Tibial nerve (tissue), 4 donors: Measurements from ENCODE around the gene FEM1B. TPM values are rescaled to one million over a fixed set of nuclear protein-coding genes. Genes with fewer than 3 reads are reported as not detected.

Experiments
- DNase-seq, 2 donors: peaks; one replicate each; pipeline ENCODE4 v3.0.0-alpha.2; 2019; ENCODE audit warnings: low spot score in 2 of 2
- H3K27ac ChIP-seq, 4 donors: fragments of 200-600 bp; sonication (generic) in 3 of 4; one replicate each; pipeline ENCODE4 v1.5.1; 2017 to 2019; ENCODE audit warnings: mild to moderate bottlenecking in 1 of 4
- H3K27me3 ChIP-seq, 2 donors: fragments of 200-600 bp; sonication (generic) in 1 of 2; one replicate each; pipeline versions ENCODE4 v1.5.1 to v1.6.0; 2017 to 2019
- H3K36me3 ChIP-seq, 3 donors: fragments of 200-600 bp; sonication (generic); one replicate each; pipeline ENCODE4 v1.5.1; 2018 to 2019
- H3K4me1 ChIP-seq, 4 donors: fragments of 200-600 bp; sonication (generic) in 3 of 4; one replicate each; pipeline ENCODE4 v1.5.1; 2017 to 2019
- H3K4me3 ChIP-seq, 4 donors: fragments of 200-600 bp; sonication (generic) in 3 of 4; one replicate each; pipeline ENCODE4 v1.5.1; 2017 to 2019; ENCODE audit warnings: mild to moderate bottlenecking in 1 of 4, moderate library complexity in 1 of 4
- H3K9me3 ChIP-seq, 4 donors: fragments of 200-600 bp; sonication (generic) in 3 of 4; one replicate each; pipeline ENCODE4 v1.5.1; 2017 to 2019
- EP300 ChIP-seq, 2 donors: sonication (generic); formaldehyde crosslinking; IDR thresholded peaks; one replicate each; pipeline ENCODE4 v1.6.1; 2017; ENCODE audit warnings: antibody characterized with exemption in 2 of 2, mild to moderate bottlenecking in 1 of 2
- POLR2A ChIP-seq, 2 donors: fragments of 450-650 bp; IDR thresholded peaks; one replicate each; pipeline ENCODE4 v1.6.1; 2017; ENCODE audit warnings: antibody characterized with exemption in 2 of 2, mild to moderate bottlenecking in 2 of 2, moderate library complexity in 2 of 2
- WGBS, 2 donors: methylation state at CpG; one replicate each; pipeline ENCODE4 v1.1.5; 2018; 5-methylcytosine and 5-hydroxymethylcytosine counted together
- total RNA-seq, 4 donors: library from RNA; depleted of rRNA; stranded (reverse); fragments of >200 nt; gene quantifications; one replicate each; pipeline ENCODE4 v1.1.0, GENCODE V29; 2016
- TF ChIP-seq, protein P1 (sequence below), 5 experiments: fragments of 200-600 bp in 3 of 5; fragments of 450-650 bp in 2 of 5; sonication (generic) in 3 of 5; IDR thresholded peaks; one replicate each; pipeline ENCODE4 v1.5.1; 2016 to 2019; ENCODE audit warnings: antibody characterized with exemption in 5 of 5, mild to moderate bottlenecking in 3 of 5, moderate library complexity in 2 of 5

The FEM1B gene
- total RNA-seq, 4 donors from 2014 or later = 39.0 to 47.6 (median 39.9) TPM

- Histone ChIP-seq H3K27ac (peak overlapping the region in 1 of 4 donors; percentile 7), H3K4me3 (no peak overlapping the region), H3K27me3 (no peaks in the 10 kb centered on the region), H3K9me3 (no peaks in the 10 kb centered on the region), H3K36me3 (no peaks in the 10 kb centered on the region), H3K4me1 (peaks cover 0 to 22% (median 7%) of the 10 kb centered on the region in 4 donors)
- DNase-seq = no peak
- WGBS, 2 donors = 80 to 83% methylated on average over 14 of the region's 14 CpGs
- TF ChIP-seq POLR2A (IDR thresholded peaks at IDR 0.05) (no peak), EP300 (IDR thresholded peaks at IDR 0.05) (no peak)
- TF ChIP-seq, protein P1, sequence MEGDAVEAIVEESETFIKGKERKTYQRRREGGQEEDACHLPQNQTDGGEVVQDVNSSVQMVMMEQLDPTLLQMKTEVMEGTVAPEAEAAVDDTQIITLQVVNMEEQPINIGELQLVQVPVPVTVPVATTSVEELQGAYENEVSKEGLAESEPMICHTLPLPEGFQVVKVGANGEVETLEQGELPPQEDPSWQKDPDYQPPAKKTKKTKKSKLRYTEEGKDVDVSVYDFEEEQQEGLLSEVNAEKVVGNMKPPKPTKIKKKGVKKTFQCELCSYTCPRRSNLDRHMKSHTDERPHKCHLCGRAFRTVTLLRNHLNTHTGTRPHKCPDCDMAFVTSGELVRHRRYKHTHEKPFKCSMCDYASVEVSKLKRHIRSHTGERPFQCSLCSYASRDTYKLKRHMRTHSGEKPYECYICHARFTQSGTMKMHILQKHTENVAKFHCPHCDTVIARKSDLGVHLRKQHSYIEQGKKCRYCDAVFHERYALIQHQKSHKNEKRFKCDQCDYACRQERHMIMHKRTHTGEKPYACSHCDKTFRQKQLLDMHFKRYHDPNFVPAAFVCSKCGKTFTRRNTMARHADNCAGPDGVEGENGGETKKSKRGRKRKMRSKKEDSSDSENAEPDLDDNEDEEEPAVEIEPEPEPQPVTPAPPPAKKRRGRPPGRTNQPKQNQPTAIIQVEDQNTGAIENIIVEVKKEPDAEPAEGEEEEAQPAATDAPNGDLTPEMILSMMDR (IDR thresholded peaks at IDR 0.05) = no peak
Measured at GRCh38 chr15:68307131-68307928, 29.8 kb downstream of the FEM1B start.

DNA sequence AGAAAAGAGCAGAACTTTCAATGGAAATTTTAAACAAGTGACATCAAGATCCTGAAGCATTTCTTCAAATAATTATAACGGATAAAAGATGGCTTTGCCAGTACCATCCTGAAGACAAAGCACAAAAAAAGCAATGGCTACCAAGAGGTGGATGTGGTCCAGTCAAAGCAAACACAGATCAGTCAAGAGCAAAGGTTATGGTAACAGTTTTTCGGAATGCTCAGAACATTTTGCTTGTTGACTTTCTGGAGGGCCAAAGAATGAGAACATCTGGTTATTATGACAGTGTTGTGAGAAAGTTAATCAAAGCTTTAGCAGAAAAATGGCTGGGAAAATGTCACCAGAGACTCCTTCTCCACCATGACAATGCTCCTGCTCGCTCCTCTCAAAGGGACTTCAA is 31.5 kb downstream of the FEM1B start:
- Histone ChIP-seq H3K27ac (no peak overlapping the region), H3K4me1 (peaks cover 0 to 22% (median 7%) of the 10 kb centered on the region in 4 donors), H3K36me3 (no peaks in the 10 kb centered on the region), H3K4me3 (no peak overlapping the region), H3K27me3 (no peaks in the 10 kb centered on the region), H3K9me3 (no peaks in the 10 kb centered on the region)
- 51 to 56% methylated on average over 3 of the region's 3 CpGs for WGBS, 2 donors
- peak in 1 of 2 donors; percentile 46 for TF ChIP-seq EP300 (IDR thresholded peaks at IDR 0.05)
- TF ChIP-seq, protein P1 (IDR thresholded peaks at IDR 0.05) = no peak
- DNase-seq = no peak

- Histone ChIP-seq H3K27ac (peak overlapping the region in 1 of 4 donors; percentile 46), H3K4me3 (no peak overlapping the region), H3K9me3 (no peaks in the 10 kb centered on the region), H3K36me3 (no peaks in the 10 kb centered on the region), H3K27me3 (no peaks in the 10 kb centered on the region), H3K4me1 (peaks cover 0 to 27% (median 7%) of the 10 kb centered on the region in 4 donors)
- WGBS, 2 donors = 55 to 58% methylated on average over 7 of the region's 7 CpGs
- peak in 1 of 2 donors; percentile 32 for DNase-seq
- TF ChIP-seq POLR2A (IDR thresholded peaks at IDR 0.05) (no peak), EP300 (IDR thresholded peaks at IDR 0.05) (peak in 1 of 2 donors; percentile 14)
- TF ChIP-seq, protein P1 (IDR thresholded peaks at IDR 0.05) = no peak
Measured at GRCh38 chr15:68310178-68310803, 32.7 kb downstream of the FEM1B start.

GRCh38 chr15:68310804-68311463 is 33.4 kb downstream of the FEM1B start:
- Histone ChIP-seq H3K36me3 (no peaks in the 10 kb centered on the region), H3K4me1 (peaks cover 0 to 34% (median 9%) of the 10 kb centered on the region in 4 donors), H3K9me3 (no peaks in the 10 kb centered on the region), H3K27me3 (no peaks in the 10 kb centered on the region), H3K27ac (peak overlapping the region in 1 of 4 donors; percentile 46), H3K4me3 (no peak overlapping the region)
- WGBS, 2 donors = 89 to 92% methylated on average over 16 to 22 of the region's 22 CpGs
- TF ChIP-seq POLR2A (IDR thresholded peaks at IDR 0.05) (no peak), EP300 (IDR thresholded peaks at IDR 0.05) (no peak)
- TF ChIP-seq, protein P1 (IDR thresholded peaks at IDR 0.05) = no peak
- DNase-seq = no peak
